ENCODE data around the gene DVL3.
"Not testable (repeated sequence)": the region's sequence is repeated elsewhere in the genome, so short reads cannot be mapped to it uniquely, and the experiment has no call there.

The DVL3 gene

GRCh38 chr3:184154885-184155643 is at the start of gene DVL3:
DVL3 (plus strand) TSS chr3:184155377; CDS start chr3:184155636, 259 bp downstream.
- no peak for DNase-seq (ENCODE audit: low read depth in 2 of 2)

- no peak for DNase-seq (ENCODE audit: low read depth in 2 of 2)
Measured at GRCh38 chr3:184110316-184110725, 44.9 kb upstream of the DVL3 start.

GRCh38 chr3:184116017-184116416 is 39.2 kb upstream of the DVL3 start:
- DNase-seq (ENCODE audit: low read depth in 2 of 2) = no peak

GRCh38 chr3:184117636-184118035 is 37.5 kb upstream of the DVL3 start:
- DNase-seq (ENCODE audit: low read depth in 2 of 2) = no peak

GRCh38 chr3:184121031-184121430 is 34.1 kb upstream of the DVL3 start:
- DNase-seq (ENCODE audit: low read depth in 2 of 2) = not testable (repeated sequence)

- DNase-seq (ENCODE audit: low read depth in 2 of 2) = no peak
Measured at GRCh38 chr3:184126006-184126405, 29.2 kb upstream of the DVL3 start.

GRCh38 chr3:184129012-184129411 is 26.2 kb upstream of the DVL3 start:
- DNase-seq (ENCODE audit: low read depth in 2 of 2) = no peak

- no peak for DNase-seq (ENCODE audit: low read depth in 2 of 2)
Measured at GRCh38 chr3:184132945-184133344, 22.2 kb upstream of the DVL3 start.

- peak; percentile 48 to 50 for DNase-seq (ENCODE audit: low read depth in 2 of 2)
Measured at GRCh38 chr3:184133840-184134745, 21.1 kb upstream of the DVL3 start.

GRCh38 chr3:184134746-184135148 is 20.4 kb upstream of the DVL3 start:
- no peak for DNase-seq (ENCODE audit: low read depth in 2 of 2)

GRCh38 chr3:184135149-184135910 is 19.8 kb upstream of the DVL3 start, which contains the start of gene EIF2B5:
EIF2B5 (plus strand) TSS chr3:184135358; CDS start chr3:184135386, 28 bp downstream.
- DNase-seq (ENCODE audit: low read depth in 2 of 2) = peak; percentile 83 to 85

- no peak for DNase-seq (ENCODE audit: low read depth in 2 of 2)
Measured at GRCh38 chr3:184135911-184136260, 19.3 kb upstream of the DVL3 start.

- DNase-seq (ENCODE audit: low read depth in 2 of 2) = no peak
Measured at GRCh38 chr3:184140436-184140835, 14.7 kb upstream of the DVL3 start.

GRCh38 chr3:184142199-184142598 is 13.0 kb upstream of the DVL3 start:
- DNase-seq (ENCODE audit: low read depth in 2 of 2) = no peak

GRCh38 chr3:184143327-184143726 is 11.8 kb upstream of the DVL3 start:
- DNase-seq (ENCODE audit: low read depth in 2 of 2) = no peak

- DNase-seq (ENCODE audit: low read depth in 2 of 2) = no peak
Measured at GRCh38 chr3:184144505-184144904, 10.7 kb upstream of the DVL3 start.

GRCh38 chr3:184145111-184145524 is 10.1 kb upstream of the DVL3 start:
- no peak for DNase-seq (ENCODE audit: low read depth in 2 of 2)

- no peak for DNase-seq (ENCODE audit: low read depth in 2 of 2)
Measured at GRCh38 chr3:184145751-184146270, 9.4 kb upstream of the DVL3 start.

- DNase-seq (ENCODE audit: low read depth in 2 of 2) = no peak
Measured at GRCh38 chr3:184148076-184148475, 7.1 kb upstream of the DVL3 start.

- no peak for DNase-seq (ENCODE audit: low read depth in 2 of 2)
Measured at GRCh38 chr3:184149123-184149522, 6.1 kb upstream of the DVL3 start.

- DNase-seq (ENCODE audit: low read depth in 2 of 2) = not testable (repeated sequence)
Measured at GRCh38 chr3:184149770-184150169, 5.4 kb upstream of the DVL3 start.
